HG02938 (cell line): Measurements from ENCODE around the gene WBP1L.

ENCODE experiments used
- ATAC-seq: cut with Tn5 transposase; IDR thresholded peaks from one replicate; pipeline ENCODE4 v1.9.1; 2021; ENCODE audit warnings: mild to moderate bottlenecking, moderate library complexity; ENCODE audit not compliant: unreplicated experiment

WBP1L gene

DNA sequence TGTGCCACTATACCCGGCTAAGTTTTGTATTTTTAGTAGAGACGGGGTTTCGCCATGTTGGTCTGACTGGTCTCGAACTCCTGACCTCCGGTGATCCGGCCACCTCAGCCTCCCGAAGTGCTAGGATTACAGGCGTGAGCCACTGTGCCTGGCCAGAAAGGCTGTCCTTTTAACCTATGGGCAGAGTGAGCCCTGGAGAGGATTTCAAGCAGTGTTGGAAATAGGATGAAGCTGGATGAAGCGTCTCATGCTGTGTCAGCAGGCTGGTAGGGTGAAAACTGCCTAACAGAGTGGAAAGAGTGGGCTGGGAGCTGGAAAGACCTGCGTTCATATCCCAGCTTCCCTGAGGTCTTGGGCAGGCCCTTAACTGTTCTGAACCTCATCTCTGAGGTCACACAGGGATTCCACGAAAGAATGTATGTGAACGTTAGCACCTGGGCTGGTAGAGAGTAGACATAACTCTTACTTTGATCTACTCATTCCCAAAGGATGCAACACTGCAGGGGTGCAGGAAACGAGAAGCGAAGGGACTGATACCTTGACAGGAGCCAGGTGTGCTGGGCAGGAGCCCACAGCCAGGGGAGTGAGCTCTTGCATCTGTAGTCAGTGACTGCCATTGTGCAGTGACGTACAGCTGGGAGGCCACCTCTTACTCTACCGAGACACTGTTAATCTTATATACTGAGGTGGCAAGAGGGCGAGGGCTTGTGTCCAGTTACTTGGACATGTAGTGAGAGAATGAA lies 34.1 kb downstream of the WBP1L start:
- no peak for ATAC-seq

DNA sequence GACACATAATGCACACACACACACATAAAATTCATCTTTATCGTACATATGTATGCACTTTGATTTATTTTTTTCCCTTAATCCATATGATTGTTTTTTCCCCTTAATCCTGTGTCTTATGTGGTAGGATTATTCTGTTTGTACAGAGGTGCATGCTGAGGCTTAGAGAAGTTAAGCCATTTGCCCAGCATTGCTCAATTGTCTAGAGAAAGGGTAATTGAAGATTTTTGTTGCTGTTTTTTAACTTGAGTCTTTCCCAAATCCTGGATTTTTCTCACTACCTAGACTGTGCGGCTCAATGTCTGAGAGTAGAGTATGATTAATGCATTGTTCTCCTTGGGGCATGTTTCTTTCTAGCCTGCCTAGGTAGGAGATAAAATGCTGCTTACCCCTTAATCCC lies 35.0 kb downstream of the WBP1L start:
- no peak for ATAC-seq

DNA sequence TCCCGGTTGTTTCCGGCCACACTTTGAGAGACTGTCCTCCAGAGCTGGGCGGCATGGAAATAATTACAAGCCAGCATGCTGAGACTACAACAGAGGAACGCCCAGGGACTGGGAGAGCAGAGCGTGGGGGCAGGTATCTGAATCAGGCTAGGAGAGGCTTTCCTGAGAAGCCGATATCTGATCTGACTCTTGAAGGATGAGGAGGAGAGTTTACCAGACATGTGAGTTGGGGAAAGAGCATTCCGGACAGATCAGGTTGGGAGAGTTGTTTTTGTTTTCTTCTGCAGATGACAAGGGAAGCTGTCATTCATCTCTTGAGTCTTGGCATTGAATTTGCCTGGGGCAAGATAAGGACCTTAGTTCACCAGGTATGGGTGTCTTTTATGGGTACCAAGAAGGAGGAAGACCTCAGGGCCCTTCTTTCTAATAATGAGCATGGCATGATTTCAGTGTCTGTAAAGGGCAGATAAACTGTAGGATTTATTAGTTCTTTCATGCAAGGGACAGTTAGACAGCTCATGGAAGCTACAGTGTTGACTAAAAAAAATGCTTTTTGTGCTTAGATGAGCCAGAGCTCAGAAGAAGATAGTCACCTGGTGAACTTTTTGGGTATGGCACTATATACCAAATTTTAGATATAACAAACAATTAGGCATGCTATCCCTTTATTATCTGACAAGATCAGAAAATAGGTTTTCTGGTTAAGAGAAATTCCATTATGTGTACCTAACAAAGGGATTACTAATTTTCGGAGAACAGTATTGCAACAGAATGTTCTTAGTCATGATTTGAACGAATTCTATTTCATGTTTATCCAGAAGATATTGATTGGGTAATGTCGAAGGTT lies 36.2 kb downstream of the WBP1L start:
- ATAC-seq, result no peak

DNA sequence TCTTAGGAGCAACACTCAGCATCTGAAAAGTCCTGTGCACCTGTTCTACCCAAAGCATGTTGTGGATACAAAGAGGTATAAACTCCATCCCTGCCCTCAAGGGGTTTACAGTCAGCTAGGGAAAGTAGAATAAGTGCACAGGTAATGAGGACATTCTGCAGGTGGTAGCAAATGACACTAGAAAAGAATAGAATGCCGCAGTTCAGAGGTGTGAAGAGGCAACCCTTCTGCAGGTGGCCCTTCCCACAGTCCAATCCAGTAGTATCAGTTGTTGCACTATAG lies 36.7 kb downstream of the WBP1L start:
- ATAC-seq, result no peak

DNA sequence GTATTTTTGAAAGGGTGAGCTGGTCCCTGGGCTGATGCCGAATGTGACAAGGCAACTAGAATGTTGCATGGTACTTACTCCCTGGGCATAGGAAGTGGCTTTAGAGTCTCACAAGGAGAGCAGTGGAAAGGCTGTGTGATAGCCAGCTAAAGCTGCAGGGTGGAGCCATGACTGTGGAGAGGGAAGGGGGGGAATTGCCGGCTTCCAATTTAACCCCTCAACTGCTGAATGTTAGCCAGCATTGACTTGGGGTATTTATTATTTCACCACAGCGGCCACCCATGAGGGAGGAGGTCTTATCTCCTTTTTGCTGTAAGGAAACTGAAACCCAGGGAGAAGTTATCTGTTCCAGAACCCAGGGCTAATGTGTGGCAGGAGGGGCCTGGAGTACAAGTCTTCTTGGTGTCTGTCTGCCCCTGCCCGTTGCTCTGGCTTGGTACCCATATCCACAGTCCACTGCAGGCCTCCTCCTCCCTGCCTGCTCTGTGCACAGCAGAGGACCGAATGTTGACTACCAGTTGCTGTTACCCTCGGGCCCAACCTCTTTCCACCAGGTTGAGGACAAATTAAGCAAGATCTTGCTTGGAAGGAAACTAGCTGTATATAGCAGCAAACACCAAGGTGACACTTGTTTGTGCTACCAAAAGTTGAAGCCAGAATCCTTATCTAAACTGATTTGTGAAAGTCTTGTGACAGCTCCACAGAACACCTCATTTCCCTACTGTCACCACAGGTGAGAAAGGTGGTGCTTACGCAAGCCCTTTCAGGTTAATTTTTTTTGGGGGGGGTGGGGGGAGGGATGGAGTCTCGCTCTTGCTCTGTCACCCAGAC lies 37.6 kb downstream of the WBP1L start:
- ATAC-seq, result no peak

DNA sequence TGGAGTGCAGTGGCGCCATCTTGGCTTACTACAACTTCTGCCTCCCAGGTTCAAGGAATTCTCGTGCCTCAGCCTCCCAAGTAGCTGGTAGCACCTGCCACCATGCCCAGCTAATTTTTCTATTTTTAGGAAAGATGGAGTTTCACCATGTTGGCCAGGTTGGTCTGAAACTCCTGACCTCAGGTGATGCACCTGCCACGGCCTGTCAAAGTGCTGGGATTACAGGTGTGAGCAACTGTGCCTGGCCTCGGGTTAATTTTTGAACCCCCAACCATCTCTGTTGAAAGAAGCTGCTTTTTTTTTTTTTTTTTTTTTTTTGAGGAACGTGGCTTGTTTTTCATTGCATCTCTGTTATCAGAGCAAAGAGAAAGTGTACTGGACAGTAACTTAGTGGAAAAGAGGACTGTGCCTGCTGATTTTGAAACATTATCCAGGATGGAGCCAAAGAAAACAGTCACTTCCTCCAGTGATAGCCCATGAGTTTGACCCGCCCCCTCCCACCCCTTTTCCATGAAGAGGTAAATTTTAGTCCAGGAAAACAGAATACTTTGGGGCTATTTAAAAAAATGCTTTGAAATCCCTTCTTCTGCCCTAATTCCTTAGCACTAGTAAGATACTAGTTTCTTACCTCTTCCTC lies 38.3 kb downstream of the WBP1L start:
- ATAC-seq, result no peak

DNA sequence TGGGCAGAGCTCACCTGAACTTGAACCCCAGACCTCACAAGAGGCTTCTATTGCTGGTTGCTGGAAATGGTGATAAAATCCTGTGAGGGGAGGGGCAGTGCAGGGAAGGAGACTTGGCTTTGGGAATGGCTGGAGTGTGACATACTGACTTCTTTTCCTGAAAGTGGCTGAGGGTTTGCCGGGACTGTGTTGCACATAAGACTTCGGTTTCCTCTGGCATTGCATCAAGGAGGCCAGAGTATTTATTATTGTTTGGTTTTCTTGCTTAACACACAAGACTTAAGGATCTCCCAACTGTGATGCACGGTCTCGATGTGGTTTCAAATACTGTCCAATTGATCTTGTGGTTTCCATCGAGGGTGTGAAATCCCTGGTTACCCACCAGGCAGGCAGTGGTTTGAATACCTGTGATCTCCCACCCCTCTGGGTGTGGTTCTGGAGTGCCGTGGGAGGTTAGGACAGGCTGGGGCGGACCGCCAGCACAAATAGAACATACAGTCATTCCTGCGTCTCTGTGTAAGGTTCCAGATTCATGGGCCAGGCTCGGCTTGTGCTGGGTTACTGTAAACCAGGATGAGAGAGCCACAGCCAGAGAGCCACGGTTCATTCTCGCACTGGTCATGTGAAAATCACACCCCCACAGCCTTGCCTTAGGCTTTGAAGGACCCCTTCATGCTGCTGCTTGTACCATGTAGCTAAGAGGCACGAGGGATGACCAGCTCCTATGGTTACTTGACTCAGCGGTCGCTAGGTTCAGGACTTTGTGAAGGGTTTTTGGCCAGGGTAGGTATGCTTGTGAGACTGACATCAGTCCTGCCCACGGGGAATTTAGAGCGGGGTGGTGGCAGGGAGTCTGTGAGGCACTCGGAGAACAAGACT lies 39.2 kb downstream of the WBP1L start:
- no peak for ATAC-seq

DNA sequence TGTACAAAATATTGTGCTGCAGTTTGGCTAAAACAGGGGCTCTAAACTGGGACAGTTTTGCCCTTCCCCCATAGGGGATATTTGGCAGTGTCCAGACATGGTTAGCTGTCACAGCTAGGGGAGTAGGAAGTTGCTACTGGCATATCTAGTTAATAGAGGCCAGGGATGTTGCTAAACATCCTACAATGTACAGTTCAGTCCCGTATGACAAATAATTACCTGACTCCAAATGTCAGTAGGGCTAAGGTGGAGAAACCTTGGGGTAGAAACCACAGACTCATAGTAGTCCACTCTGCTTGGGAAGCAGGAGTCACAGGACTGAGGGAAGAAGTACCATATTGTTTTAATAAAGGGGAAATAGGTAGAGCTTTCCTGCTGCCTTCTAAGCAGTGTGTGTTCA lies 39.8 kb downstream of the WBP1L start:
- ATAC-seq, result no peak

DNA sequence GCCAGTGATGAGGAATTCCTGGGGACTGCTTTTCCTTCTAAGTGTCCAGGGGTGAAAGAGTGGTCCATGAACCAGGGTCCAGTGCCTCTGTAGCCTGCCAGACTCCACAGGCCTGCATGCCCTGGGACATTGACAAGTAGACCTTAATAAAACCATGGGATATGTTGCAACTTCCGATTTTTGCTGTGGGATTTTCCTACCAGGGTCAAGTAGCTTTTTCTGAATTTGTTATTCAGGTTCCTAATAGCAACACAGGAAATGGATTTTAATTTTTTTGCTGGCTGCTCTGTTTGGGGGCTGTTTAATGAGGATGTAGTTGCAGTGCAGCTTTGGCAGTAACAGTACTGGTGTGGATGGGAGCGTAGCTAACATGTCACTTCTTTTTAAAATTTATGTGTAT lies 42.1 kb downstream of the WBP1L start:
- ATAC-seq, result no peak

DNA sequence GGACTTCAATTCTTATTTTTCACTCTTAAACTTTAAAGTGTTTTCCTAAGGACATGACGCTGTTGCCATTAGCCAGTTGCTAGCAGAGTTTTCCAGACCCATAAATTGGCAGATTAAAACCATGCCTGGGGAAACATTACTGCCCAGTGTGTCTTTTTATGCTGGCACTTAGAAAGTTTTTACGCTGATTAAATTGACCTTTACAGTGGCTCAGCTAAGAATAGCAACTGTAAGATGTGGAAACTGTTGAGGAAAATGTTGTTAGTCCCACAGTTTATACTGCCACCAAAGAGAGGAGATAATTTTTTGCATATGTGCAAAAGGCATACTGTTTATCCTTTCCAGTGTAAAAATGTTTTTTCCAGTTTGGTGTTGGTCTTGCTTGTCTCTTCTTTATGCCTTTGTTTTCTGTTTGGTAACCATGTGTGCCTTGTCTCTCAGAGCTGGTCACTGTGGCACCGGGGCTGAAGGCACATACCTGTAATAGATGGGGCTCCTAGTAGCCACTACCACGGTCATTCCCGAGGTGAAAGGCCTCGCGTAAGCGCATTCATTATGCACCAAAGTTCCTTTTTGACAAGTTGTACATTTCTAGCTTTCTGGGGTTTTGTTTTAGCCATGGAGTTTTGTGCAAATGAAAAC lies 48.1 kb downstream of the WBP1L start:
- no peak for ATAC-seq

DNA sequence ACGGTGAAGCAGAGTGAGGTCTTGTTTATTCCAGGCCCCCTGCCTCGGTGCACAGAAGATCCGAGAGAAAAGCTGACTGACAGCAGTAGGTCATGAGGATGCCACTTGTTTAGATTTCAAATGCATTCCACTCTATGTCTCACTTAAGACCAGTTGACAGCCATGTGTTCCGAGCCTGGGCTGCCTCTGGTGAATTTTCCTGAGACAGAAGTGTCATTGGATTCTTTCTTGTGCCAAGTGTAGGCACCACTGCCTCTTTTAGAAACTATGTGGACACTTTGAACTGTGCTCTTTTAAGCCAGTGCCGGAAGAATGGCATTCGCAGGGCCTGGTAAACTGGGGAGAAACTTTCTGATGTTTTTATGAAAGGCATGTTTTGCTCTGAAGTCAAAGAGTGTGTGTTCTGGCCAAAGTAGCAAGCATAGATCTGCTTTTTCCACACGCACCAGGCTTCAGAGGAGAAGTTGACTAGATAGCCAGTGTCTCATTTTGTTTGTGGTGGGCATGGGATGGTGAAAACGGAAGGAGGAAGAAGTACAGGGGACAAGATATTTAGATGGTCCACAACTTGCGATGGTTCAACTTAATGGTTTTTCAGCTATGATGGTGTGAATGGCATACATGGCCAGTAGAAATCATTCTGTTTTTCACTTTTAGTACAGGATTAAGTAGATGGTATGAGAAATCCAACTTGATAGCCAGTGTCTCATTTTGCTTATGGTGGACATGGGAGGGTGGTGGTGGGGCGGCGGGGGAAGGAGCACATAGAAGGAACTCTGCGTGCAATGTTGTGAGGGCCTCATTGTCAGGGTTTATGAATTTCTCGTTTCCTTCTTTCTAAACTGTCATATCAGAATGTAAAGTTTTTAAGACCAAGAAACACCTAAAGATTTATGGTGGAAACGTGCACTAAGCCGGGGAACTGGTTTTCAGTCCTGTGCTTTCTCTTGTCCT lies 52.0 kb downstream of the WBP1L start:
- ATAC-seq, result peak; percentile 43

DNA sequence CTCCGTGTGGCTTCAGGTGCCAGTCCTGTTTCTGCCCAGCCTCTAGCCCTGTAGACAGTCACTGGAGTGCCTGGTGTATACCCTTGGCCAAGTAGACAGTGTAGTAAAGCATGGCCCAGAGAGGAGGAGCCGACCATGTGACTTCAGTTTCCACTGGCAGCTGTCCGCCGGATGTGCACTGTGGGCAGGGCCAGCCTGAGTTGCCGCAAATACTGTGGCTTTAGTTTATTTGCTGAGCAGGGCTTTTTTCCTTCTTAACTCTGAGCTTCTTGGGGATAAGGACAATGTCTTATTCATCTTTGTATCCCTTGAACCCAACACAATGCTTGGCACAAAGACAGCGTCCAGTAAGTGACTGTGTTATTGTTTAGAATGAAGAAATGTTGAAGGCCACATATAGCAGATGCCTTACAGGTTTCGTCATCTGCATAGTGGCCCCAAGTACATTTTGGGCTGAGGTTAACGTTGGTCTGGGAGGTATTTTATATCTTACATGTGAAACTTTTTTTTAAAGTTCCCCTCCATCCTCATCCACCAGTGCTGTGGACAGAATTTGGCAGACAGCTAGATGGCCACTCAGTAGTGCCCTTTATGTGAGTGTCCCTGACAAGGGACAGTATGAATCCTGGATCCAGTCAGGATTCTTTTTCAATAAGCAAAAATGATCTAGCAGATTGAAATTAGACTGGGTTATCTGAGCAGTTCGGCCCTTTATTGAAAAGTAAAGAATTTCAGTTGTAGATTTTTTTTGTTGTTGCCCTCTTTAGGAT lies 52.8 kb downstream of the WBP1L start:
- ATAC-seq, result peak; percentile 98

DNA sequence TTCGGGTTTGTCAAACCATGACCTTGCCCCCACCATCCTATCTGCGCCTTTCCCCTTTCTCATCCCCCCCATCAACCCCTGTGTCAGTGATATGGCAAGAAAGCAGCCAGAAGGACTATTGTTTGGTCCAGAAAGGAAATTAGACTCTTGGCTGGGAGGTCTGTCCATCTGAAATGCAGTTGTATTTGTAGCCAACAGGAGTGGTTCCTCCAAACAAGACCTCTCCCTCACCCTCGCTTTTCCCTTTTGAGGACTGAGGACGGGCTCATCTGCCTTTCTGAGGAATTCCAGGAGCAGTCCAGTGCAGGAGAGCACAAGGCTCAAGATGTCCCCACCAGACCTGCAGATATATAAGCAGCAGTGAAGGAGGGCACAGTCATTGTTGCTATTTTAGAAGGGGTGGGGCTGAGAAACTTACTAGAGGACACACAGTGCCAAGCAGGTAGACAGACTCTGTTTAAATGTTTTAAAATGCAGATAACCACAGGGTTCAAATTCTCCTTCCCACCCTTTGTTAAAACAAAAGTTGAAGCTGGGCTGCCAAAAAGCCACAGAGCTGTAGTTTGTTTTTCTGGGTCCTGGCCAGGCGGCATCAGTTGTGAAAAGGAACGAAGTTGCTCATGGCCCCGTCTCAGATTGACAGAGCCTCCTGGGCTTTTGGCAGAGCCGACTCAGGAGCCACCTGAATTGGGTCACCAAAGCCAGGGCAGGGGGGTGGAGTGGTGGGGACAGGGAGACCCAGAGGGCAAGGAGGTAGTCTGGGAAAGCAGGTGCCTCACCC lies 56.1 kb downstream of the WBP1L start:
- ATAC-seq, result no peak

DNA sequence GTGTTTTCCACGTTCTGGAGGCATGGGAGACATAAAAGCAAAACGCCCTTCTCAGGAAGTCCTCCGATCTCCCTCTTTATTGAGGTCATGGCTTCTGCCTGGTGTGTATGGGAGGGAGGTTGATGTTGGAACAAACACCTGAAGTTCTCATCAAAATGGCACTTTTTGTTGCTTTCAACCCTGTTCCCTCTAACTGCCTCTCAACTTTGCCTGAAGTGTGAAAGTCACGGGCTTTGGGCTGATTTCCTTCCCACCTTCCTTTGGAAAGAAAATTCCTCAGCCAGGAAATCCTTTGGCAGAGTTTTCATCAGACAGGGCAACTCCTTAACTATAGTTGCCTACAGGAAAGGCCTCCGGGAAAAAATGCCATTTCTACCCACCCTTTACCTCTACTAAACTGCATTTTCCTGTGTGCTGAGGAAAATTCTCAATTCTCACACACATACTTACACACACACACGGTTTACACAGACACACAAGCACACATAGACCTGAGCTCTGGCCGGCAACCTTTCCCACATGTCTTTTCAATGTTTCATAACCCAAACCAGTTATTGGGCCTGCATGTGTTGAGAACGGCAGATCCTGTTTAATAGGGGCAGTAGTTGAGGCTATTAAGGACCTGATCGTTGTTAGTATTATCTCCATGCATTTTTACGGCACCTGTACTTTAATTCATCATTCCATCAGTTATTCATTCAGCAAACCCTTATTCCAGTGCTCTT lies 57.0 kb downstream of the WBP1L start:
- no peak for ATAC-seq

DNA sequence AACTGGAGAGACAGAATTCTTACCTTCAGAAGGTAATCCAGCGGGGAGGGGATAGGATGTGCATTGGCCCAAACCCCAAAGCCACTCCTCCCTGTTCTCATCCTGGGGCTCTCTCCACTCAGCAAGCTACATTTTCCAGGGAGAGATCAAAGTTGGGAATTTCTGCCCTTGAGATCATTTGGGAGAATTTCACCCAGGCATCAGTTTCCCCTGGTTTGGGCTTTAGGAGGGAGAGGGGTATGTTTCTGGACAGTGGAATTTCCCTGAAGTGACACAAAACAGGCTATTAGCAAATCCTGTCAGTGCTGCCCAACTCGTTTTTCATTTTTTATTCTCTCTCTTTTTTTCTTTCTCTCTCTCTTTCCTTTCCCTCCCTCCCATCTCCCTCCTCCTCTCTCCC lies 57.7 kb downstream of the WBP1L start:
- no peak for ATAC-seq

DNA sequence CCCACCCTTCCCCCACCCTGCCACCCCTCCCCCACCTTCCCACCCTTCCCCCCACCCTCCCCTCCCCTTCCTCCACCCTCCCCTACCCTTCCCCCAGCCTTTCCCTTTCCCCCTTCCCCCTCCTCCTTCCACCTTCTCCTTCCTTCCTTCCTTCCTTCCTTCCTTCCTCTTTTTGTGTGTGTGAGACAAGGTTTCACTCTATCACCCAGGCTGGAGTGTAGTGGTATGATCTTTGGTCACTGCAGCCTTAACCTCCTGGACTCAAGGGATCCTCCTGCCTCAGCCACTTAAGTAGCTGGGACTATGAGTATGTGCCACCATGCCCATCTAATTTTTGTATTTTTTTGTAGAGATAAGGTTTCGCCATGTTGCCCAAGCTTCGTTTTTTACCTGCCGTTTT lies 58.2 kb downstream of the WBP1L start:
- no peak for ATAC-seq
